SKM-1 treated with dmso at 0.1 percent for 144 hours (cell line): ENCODE data around the gene USP7.
"Not testable (repeated sequence)": the region's sequence is repeated elsewhere in the genome, so short reads cannot be mapped to it uniquely, and the experiment has no call there.

Experiments used
- DNase-seq: peaks from one replicate; lab custom pipeline; 2025; ENCODE audit not compliant: unreplicated experiment; lab: John Stamatoyannopoulos, UW

USP7 gene

GRCh38 chr16:8928467-8928957 is 35.2 kb downstream of the USP7 start:
- no peak for DNase-seq

- DNase-seq = no peak
Observed at GRCh38 chr16:8926827-8927226, 36.9 kb downstream of the USP7 start.

DNA sequence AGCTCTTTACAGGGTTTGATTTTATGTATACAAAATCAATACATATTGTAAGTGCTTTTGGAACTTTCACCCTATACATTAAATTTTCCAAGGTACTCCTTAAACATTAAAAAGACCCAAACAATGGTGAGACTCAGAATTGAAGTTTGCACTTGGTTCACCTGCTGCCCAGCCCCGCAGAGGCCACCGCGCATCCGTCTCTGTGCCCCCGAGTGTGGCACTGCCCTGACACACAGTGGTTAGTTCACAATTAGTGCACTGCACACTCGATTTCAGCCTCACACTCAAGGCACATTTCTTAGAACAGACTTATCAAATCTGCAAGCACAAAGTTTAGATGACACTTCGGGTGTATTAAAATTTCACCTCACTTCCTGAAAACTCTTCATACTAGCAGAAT is 38.3 kb downstream of the USP7 start:
- DNase-seq = no peak

DNA sequence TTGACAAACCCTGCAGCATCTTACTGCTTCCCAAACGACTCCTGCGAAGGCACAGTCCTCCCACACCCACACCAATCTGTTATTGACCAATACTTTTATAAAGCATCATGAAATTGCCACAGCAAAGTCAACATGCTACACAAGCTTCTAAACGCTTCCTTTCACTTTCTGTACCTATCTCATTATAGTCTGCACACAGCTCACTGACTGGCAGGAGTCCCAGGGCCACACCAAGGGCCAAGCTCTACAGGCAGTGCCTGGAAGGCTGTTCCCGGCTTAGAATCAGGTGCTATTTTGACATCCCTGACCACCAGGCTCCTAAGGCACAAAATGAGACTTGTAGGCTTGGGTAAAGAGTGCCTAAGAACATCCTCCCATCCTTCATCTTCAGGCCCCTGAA is 39.5 kb downstream of the USP7 start:
- DNase-seq = no peak

GRCh38 chr16:8923199-8923598 is 40.5 kb downstream of the USP7 start:
- no peak for DNase-seq

GRCh38 chr16:8921347-8921984 is 42.2 kb downstream of the USP7 start:
- DNase-seq = no peak

- no peak for DNase-seq
Observed at GRCh38 chr16:8920645-8921346, 42.9 kb downstream of the USP7 start.

DNA sequence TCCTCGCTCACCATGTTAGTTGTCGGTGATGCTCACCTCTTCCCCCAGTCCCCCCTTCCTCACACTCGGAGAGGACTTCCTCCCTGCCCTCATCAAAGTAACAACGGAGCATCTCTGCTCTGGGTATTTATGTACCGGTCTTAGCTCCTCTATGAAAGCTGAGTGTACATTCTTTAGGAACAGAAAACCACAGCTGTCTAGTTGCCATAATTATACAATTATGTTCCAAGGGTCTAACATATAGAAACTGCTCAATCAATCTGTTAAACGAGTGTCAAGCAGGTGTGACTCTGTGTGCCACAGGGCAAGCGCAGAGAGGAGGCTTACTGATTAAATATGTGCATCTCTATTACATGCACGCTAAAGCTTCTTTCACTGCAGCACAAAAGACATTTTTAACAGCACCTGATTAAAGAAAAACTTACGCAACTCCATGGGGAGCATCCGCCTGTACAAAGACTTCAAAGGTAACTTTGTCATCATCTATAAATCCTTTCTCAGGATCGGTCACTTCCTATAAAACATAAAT is 43.7 kb downstream of the USP7 start:
- DNase-seq = no peak

GRCh38 chr16:8919089-8919933 is 44.4 kb downstream of the USP7 start:
- no peak for DNase-seq

- DNase-seq = not testable (repeated sequence)
Observed at GRCh38 chr16:8917336-8917735, 46.4 kb downstream of the USP7 start.

- no peak for DNase-seq
Observed at GRCh38 chr16:8916541-8917225, 47.0 kb downstream of the USP7 start.

- no peak for DNase-seq
Observed at GRCh38 chr16:8915722-8916301, 47.9 kb downstream of the USP7 start.

DNA sequence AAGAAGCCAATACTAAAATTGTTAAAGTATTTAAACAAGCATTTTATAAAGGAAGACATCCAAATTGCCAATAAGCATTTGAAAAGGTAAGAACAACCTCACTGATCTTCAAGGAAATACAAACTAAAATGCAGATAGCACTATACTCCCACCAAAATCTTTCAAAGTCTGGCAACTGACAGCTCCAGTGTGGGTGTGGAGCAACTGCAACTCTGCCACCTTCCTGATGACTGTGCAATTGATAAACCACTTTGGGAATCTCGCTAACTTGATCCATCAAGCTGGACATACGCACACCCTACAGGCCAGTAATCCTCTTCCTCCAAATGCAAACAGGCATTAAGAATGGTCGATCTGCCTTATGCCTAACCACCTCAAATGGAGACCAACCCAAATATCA is 49.6 kb downstream of the USP7 start:
- no peak for DNase-seq

- no peak for DNase-seq
Observed at GRCh38 chr16:8912793-8913192, 50.9 kb downstream of the USP7 start.

DNA sequence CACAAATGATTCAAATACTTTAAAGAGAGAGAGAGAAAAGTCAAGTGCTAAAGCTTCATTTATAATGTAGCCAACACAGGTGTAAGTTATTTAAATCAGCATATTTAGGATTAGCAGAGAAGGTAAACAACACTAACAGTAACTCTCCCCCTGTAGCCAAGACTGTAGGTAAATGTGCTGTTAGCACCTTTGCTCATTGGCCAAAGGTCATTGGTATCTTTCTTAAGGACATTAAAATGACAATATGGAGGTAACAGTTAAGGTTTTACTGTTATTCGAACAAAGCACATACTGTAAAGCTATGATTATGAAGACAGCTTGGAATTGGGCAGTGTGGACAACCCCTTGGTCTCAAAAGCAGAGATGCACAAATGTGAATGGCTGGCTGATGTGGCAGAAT is 52.9 kb downstream of the USP7 start:
- DNase-seq = no peak

GRCh38 chr16:8908810-8909468 is 54.8 kb downstream of the USP7 start:
- no peak for DNase-seq

DNA sequence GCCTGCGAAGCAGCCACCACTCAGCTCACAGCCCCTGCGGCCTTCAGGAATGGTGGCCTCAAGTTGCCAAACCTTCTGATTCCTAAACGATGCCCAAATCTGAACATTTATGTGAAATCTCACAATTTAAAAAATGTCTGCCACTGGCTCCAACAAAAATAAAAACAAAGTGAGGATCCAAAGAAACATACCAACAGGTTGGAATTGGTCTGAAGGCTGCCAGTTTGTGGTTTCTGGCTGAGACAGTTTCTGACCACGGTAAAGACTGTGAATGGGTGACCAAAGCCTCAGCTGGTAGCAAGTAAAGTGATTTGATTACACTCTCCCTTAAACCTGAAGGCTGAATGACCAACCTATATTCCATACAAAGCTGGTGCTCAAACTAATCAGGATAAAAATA is 56.6 kb downstream of the USP7 start:
- no peak for DNase-seq

DNA sequence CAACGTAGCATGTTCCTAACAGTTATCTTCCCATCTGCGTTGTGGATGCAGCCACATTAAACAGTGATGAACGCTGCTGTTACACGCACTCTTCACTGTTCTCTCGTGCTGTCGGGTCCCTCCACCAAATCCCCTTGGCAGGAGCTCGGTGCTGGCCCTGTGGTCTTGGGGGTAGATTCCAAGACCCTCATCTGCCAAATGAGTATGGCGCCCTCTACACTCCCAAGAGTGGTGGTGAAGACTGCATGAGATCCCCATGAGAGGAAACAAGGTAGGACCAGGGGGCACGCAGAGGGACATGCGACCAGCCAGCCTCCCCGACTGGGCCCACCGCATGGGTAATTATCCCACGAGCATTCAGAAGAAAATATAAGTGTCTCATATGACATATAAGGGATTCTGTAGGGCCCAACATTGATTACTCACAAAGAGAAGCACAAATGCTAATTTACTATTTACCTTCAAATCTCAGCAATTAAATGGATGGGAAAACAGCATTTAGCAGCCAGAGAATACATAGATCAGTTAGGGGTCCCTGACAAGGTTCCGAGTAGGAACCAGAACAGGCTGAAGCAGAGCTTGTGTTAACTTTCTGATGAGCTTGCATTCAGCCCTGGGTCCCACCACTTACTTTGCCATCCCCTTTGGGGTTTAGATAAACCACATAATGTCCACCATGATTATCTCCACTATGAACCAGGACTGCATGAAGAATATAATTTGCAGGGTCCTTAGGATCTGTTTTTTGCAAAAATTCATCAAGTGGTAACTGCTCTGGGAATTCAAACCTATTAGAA is 57.7 kb downstream of the USP7 start:
- DNase-seq = no peak

GRCh38 chr16:8905168-8905762 is 58.4 kb downstream of the USP7 start:
- no peak for DNase-seq
